Lower leg skin (tissue), 4 donors: ENCODE data around the gene HS3ST3A1. TPM values are rescaled to one million over a fixed set of nuclear protein-coding genes. Genes with fewer than 3 reads are reported as not detected.

Experiments
- DNase-seq, 2 donors: peaks; one replicate each; pipeline ENCODE4 v3.0.0-alpha.2; 2019; ENCODE audit warnings: low spot score in 2 of 2
- H3K4me3 ChIP-seq: fragments of 200-600 bp; sonication (generic); 2 replicates; pipeline ENCODE4 v1.5.1; 2017; ENCODE audit warnings: mild to moderate bottlenecking, low read depth; ENCODE audit not compliant: poor library complexity, severe bottlenecking
- CTCF ChIP-seq, 3 donors: fragments of 450-650 bp; IDR thresholded peaks; one replicate each; pipeline ENCODE4 v1.5.1; 2016; ENCODE audit warnings: antibody characterized with exemption in 3 of 3, mild to moderate bottlenecking in 3 of 3, moderate library complexity in 2 of 3
- POLR2A ChIP-seq, 2 donors: fragments of 450-650 bp; IDR thresholded peaks; one replicate each; pipeline ENCODE4 v1.6.1; 2016 to 2017; ENCODE audit warnings: antibody characterized with exemption in 2 of 2, mild to moderate bottlenecking in 1 of 2, moderate library complexity in 1 of 2
- whole genome bisulfite sequencing, 2 donors: methylation state at CpG; one replicate each; pipeline ENCODE4 v1.1.5; 2018; 5-methylcytosine and 5-hydroxymethylcytosine counted together
- intact Hi-C: fragments of 100-400 bp; cut with DNase I; formaldehyde crosslinking; loops from one replicate; pipeline ENCODE4 v1.15.0; 2023; ENCODE audit warnings: low total_unique reads
- total RNA-seq, 4 donors: library from RNA; depleted of rRNA; stranded (reverse); fragments of >200 nt; gene quantifications; one replicate each; pipeline ENCODE4 v1.1.0, GENCODE V29; 2016

HS3ST3A1 gene
- total RNA-seq, 4 donors from 2014 or later: 1.4 to 21.2 (median 7.8) TPM

- 70 to 77% methylated on average over 3 of the region's 3 CpGs for WGBS, 2 donors
- no peak overlapping the region for H3K4me3 ChIP-seq
- no peak for DNase-seq
- TF ChIP-seq POLR2A (IDR thresholded peaks at IDR 0.05) (no peak), CTCF (IDR thresholded peaks at IDR 0.05) (no peak)
- intact Hi-C loops: loop anchor here (5.0 kb wide), 1 partner anchor 52 kb away; no protein-coding TSS in a partner anchor
These were observed 111.3 kb downstream of the HS3ST3A1 start for GRCh38 chr17:13490427-13490826.

GRCh38 chr17:13485327-13485726 is 116.4 kb downstream of the HS3ST3A1 start:
- intact Hi-C loops: no loop called here
- DNase-seq: no peak
- WGBS, 2 donors: 90 to 93% methylated on average over 3 of the region's 3 CpGs
- H3K4me3 ChIP-seq: no peak overlapping the region
- TF ChIP-seq POLR2A (IDR thresholded peaks at IDR 0.05): no peak
- TF ChIP-seq CTCF (IDR thresholded peaks at IDR 0.05): no peak

GRCh38 chr17:13484020-13484419 is 117.7 kb downstream of the HS3ST3A1 start:
- H3K4me3 ChIP-seq: no peak overlapping the region
- no peak for DNase-seq
- intact Hi-C loops: no loop called here
- 91 to 94% methylated on average over 4 of the region's 4 CpGs for WGBS, 2 donors
- no peak for TF ChIP-seq POLR2A (IDR thresholded peaks at IDR 0.05)
- TF ChIP-seq CTCF (IDR thresholded peaks at IDR 0.05): no peak

- H3K4me3 ChIP-seq: no peak overlapping the region
- no peak for TF ChIP-seq POLR2A (IDR thresholded peaks at IDR 0.05)
- no peak for TF ChIP-seq CTCF (IDR thresholded peaks at IDR 0.05)
- DNase-seq: no peak
- intact Hi-C loops: no loop called here
These were observed 120.9 kb downstream of the HS3ST3A1 start for GRCh38 chr17:13480877-13481276.

- TF ChIP-seq POLR2A (IDR thresholded peaks at IDR 0.05) (no peak), CTCF (IDR thresholded peaks at IDR 0.05) (no peak)
- 63 to 76% methylated on average over 2 of the region's 2 CpGs for WGBS, 2 donors
- intact Hi-C loops: no loop called here
- no peak overlapping the region for H3K4me3 ChIP-seq
- DNase-seq: no peak
These were observed 123.4 kb downstream of the HS3ST3A1 start for GRCh38 chr17:13478326-13478830.

- DNase-seq: no peak
- H3K4me3 ChIP-seq: no peak overlapping the region
- TF ChIP-seq POLR2A (IDR thresholded peaks at IDR 0.05): no peak
- TF ChIP-seq CTCF (IDR thresholded peaks at IDR 0.05): no peak
- intact Hi-C loops: no loop called here
These were observed 124.5 kb downstream of the HS3ST3A1 start for GRCh38 chr17:13477180-13477611.
